HCT116 (cell line): ENCODE results near the gene IDUA. TPM values are rescaled to one million over a fixed set of nuclear protein-coding genes. Genes with fewer than 3 reads are reported as not detected.
A peak's percentile ranks its signal among the peaks of the same experiment; 100 is the strongest.

ENCODE experiments used
- ATAC-seq: fragments of 200-7000 bp; cut with Tn5 transposase; 2 replicates; pipeline ENCODE4 v1.9.1; 2020; ENCODE audit warnings: mild to moderate bottlenecking, moderate library complexity
- BruUV-seq: library from RNA; stranded (reverse); fragments of 400-500 nt; replicated peaks from 2 replicates; lab custom pipeline; 2021; lab: Mats Ljungman, UMichigan
- CTCF ChIA-PET: fragments of 300-600 bp; sonication (Branson Sonifier 250); formaldehyde crosslinking; loops from one replicate; lab custom pipeline; 2021; ENCODE audit warnings: antibody characterized with exemption; lab: Charles Lee
- POLR2A ChIA-PET: fragments of 300-600, 350-600 bp; sonication (Branson Sonifier 250); formaldehyde crosslinking; loops from one replicate; lab custom pipeline; 2021; ENCODE audit warnings: antibody characterized with exemption; lab: Charles Lee
- RAD21 ChIA-PET, 2 experiments: fragments of 300-600 bp; sonication (Branson Sonifier 250); formaldehyde crosslinking; loops; one replicate each; lab custom pipeline; 2023; ENCODE audit warnings: low total read pairs in 2 of 2; ENCODE audit not compliant: uncharacterized antibody in 2 of 2, unreplicated experiment in 2 of 2, low non-redundant PET in 1 of 2; lab: Charles Lee
- DNase-seq: peaks from one replicate; pipeline ENCODE4 v3.0.0-alpha.2; 2010; ENCODE audit warnings: low read depth, low spot score
- H2AFZ ChIP-seq: fragments of 200-600 bp; shearing (Covaris generic), sonication (generic); 2 replicates; pipeline ENCODE4 v1.6.1; 2017; ENCODE audit warnings: low read depth, mixed run types, mixed read lengths, antibody characterized with exemption, low read length; ENCODE audit not compliant: poor library complexity, severe bottlenecking
- H3K27ac ChIP-seq: 2 replicates; pipeline ENCODE4 v1.5.1; 2012; ENCODE audit warnings: low read depth, low read length
- H3K27me3 ChIP-seq: fragments of 200-600 bp; sonication (generic); 2 replicates; pipeline ENCODE4 v1.6.1; 2016; ENCODE audit warnings: mixed run types, low read length, mixed read lengths; ENCODE audit not compliant: insufficient read depth
- H3K36me3 ChIP-seq, 2 experiments: fragments of 200-500 bp in 1 of 2; fragments of 200-600 bp in 1 of 2; sonication (Bioruptor generic) in 1 of 2; sonication (generic) in 1 of 2; 2 replicates each; pipeline versions ENCODE4 v1.5.1 to v1.6.1; 2014 to 2016; ENCODE audit warnings: low read length in 2 of 2, inconsistent platforms in 1 of 2, mixed read lengths in 1 of 2, mixed run types in 1 of 2; ENCODE audit not compliant: insufficient read depth in 2 of 2, control insufficient read depth in 1 of 2
- H3K4me1 ChIP-seq, 2 experiments: fragments of 200-600 bp in 1 of 2; sonication (generic) in 1 of 2; 2 replicates each; pipeline versions ENCODE4 v1.5.1 to v1.6.1; 2012 to 2017; ENCODE audit warnings: low read length in 2 of 2, inconsistent platforms in 1 of 2, mild to moderate bottlenecking in 1 of 2, mixed read lengths in 1 of 2, mixed run types in 1 of 2, moderate library complexity in 1 of 2; ENCODE audit not compliant: insufficient read depth in 2 of 2, control insufficient read depth in 1 of 2
- H3K4me2 ChIP-seq: fragments of 200-600 bp; sonication (generic); 2 replicates; pipeline ENCODE4 v1.6.1; 2017; ENCODE audit warnings: mixed run types, low read length, mixed read lengths
- H3K4me3 ChIP-seq, 2 experiments: fragments of 200-600 bp in 1 of 2; sonication (generic) in 1 of 2; replicated peaks in 1 of 2; 2 replicates each; pipeline ENCODE4 v1.5.1; 2011 to 2016; ENCODE audit warnings: low read length in 2 of 2, control low read depth in 1 of 2, low read depth in 1 of 2, mild to moderate bottlenecking in 1 of 2, mixed read lengths in 1 of 2, mixed run types in 1 of 2
- H3K79me2 ChIP-seq: fragments of 200-600 bp; sonication (generic); 2 replicates; pipeline ENCODE4 v1.6.1; 2017; ENCODE audit warnings: mild to moderate bottlenecking, mixed run types, low read length, moderate library complexity, mixed read lengths; ENCODE audit not compliant: insufficient read depth
- H3K9ac ChIP-seq: fragments of 200-600 bp; sonication (generic); 2 replicates; pipeline ENCODE4 v1.6.1; 2016; ENCODE audit warnings: low read length, mixed read lengths
- H3K9me2 ChIP-seq: fragments of 200-600 bp; sonication (generic), shearing (Covaris generic); 2 replicates; pipeline ENCODE4 v1.6.1; 2017; ENCODE audit warnings: mixed run types, mild to moderate bottlenecking, moderate library complexity; ENCODE audit not compliant: insufficient read depth
- H3K9me3 ChIP-seq, 2 experiments: fragments of 200-500 bp in 1 of 2; fragments of 200-600 bp in 1 of 2; sonication (Bioruptor generic) in 1 of 2; sonication (generic) in 1 of 2; 2 replicates each; pipeline ENCODE4 v1.6.1; 2014 to 2017; ENCODE audit warnings: low read length in 2 of 2, mixed read lengths in 2 of 2, inconsistent platforms in 1 of 2, low read depth in 1 of 2, mild to moderate bottlenecking in 1 of 2, mixed run types in 1 of 2, moderate library complexity in 1 of 2; ENCODE audit not compliant: control insufficient read depth in 1 of 2, insufficient read depth in 1 of 2
- H4K20me1 ChIP-seq: fragments of 200-600 bp; sonication (generic), shearing (Covaris generic); 2 replicates; pipeline ENCODE4 v1.6.1; 2017; ENCODE audit warnings: mixed run types, mild to moderate bottlenecking, moderate library complexity; ENCODE audit not compliant: insufficient read depth
- CEBPB ChIP-seq: IDR thresholded peaks from 2 replicates; pipeline ENCODE4 v1.6.1; 2012; ENCODE audit warnings: low read depth
- EGR1 ChIP-seq: IDR thresholded peaks from 2 replicates; pipeline ENCODE4 v1.6.1; 2012; ENCODE audit warnings: low read depth
- EZH2 ChIP-seq: fragments of 200-600 bp; sonication (generic); IDR thresholded peaks from 2 replicates; pipeline ENCODE4 v1.6.1; 2017; ENCODE audit warnings: antibody characterized with exemption, mixed run types
- JUND ChIP-seq: IDR thresholded peaks from 2 replicates; pipeline ENCODE4 v1.6.1; 2012
- POLR2A ChIP-seq: IDR thresholded peaks from 2 replicates; pipeline ENCODE4 v1.7.0; 2011; ENCODE audit warnings: borderline replicate concordance; ENCODE audit not compliant: insufficient read depth, insufficient read length; ENCODE audit errors: extremely low read depth
- RAD21 ChIP-seq: IDR thresholded peaks from 2 replicates; pipeline ENCODE4 v1.6.1; 2012; ENCODE audit warnings: low read depth, mild to moderate bottlenecking
- SIN3A ChIP-seq: IDR thresholded peaks from 2 replicates; pipeline ENCODE4 v1.6.1; 2012; ENCODE audit warnings: low read depth
- SRF ChIP-seq: IDR thresholded peaks from 2 replicates; pipeline ENCODE4 v1.6.1; 2012; ENCODE audit warnings: low read depth
- TCF7L2 ChIP-seq: IDR thresholded peaks from 2 replicates; pipeline ENCODE4 v1.7.0; 2011; ENCODE audit warnings: borderline replicate concordance, inconsistent platforms; ENCODE audit not compliant: insufficient read depth, insufficient read length; ENCODE audit errors: extremely low read depth
- YY1 ChIP-seq: IDR thresholded peaks from 2 replicates; pipeline ENCODE4 v1.6.1; 2011; ENCODE audit warnings: low read length, low read depth, moderate library complexity, mild to moderate bottlenecking; ENCODE audit not compliant: insufficient replicate concordance; ENCODE audit errors: extremely low read depth
- intact Hi-C: fragments of 100-400 bp; cut with micrococcal nuclease; formaldehyde crosslinking; loops from 2 replicates; pipeline ENCODE4 v1.10.0; 2022
- total RNA-seq: library from RNA; stranded (reverse); gene quantifications from one replicate; pipeline ENCODE4 v1.2.1, GENCODE V29; 2021; ENCODE audit not compliant: unreplicated experiment
- TF ChIP-seq, protein P1 (sequence below), 3 experiments: fragments of 200-600 bp in 1 of 3; sonication (generic) in 1 of 3; IDR thresholded peaks in 2 of 3; conservative IDR thresholded peaks in 1 of 3; 2 replicates each; pipeline ENCODE4 v1.5.1; 2012 to 2017; ENCODE audit warnings: low read depth in 2 of 3, low read length in 2 of 3, antibody characterized with exemption in 1 of 3, borderline replicate concordance in 1 of 3, control low read depth in 1 of 3, mild to moderate bottlenecking in 1 of 3, mixed read lengths in 1 of 3, mixed run types in 1 of 3, moderate library complexity in 1 of 3; ENCODE audit not compliant: insufficient read depth in 1 of 3

IDUA gene
- total RNA-seq, 1 experiment from 2014 or later: 28.2 TPM

DNA sequence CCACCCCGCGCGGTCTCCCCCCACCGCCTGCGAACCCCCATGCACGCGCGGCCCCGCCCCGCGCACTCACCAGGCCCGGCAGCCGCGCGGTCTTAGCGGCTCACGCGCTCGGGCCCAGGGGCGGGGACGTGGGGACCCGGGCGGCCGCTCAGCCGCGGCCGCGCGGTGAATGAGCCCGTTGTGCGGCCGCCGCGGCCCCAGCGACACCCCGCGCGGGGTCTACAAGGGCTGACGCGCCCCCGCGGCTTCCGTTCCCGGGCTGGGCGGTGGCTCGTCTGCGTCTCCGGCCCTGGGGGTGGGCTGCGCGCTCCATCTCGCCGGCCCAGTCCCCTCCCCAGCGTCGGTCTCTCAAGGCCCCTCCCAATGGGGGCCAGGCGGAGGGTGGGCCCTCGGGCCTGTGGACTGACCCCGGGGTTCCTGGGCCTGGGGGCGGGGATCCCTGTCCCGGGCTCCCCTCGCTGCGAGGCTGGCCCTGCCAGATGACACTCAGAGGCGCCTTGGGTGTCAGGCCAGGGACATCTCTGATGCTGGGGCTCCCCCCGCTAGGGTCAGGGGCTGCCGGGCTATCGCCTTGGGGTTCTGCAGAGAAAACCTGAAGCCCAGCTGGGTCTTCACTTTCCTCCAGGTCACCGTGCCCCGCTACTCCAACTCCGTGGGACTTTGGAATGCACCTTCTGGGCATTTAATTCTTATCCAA, 10.7 kb downstream of the IDUA start:
- Histone ChIP-seq H4K20me1 (no peaks in the 10 kb centered on the region), H3K4me3 (no peak overlapping the region), H3K27ac (no peak overlapping the region), H3K27me3 (no peaks in the 10 kb centered on the region), H3K4me1 (peaks cover 10 to 15% of the 10 kb centered on the region in 2 experiments), H3K79me2 (no peaks in the 10 kb centered on the region), H3K9ac (no peak overlapping the region), H2AFZ (no peak overlapping the region), H3K36me3 (no peaks in the 10 kb centered on the region), H3K9me3 (no peaks in the 10 kb centered on the region), H3K4me2 (peak overlapping the region; percentile 28; the same call in 1 of the 2 replicates), H3K9me2 (no peaks in the 10 kb centered on the region)
- BruUV-seq: no TSS peak
- POLR2A ChIA-PET: no interaction called here
- RAD21 ChIA-PET: no interaction called here
- CTCF ChIA-PET: no interaction called here
- no peak for DNase-seq
- intact Hi-C loops: no loop called here
- no peak for TF ChIP-seq YY1
- no peak for TF ChIP-seq JUND
- TF ChIP-seq POLR2A: no peak
- TF ChIP-seq RAD21: no peak
- TF ChIP-seq, protein P1, sequence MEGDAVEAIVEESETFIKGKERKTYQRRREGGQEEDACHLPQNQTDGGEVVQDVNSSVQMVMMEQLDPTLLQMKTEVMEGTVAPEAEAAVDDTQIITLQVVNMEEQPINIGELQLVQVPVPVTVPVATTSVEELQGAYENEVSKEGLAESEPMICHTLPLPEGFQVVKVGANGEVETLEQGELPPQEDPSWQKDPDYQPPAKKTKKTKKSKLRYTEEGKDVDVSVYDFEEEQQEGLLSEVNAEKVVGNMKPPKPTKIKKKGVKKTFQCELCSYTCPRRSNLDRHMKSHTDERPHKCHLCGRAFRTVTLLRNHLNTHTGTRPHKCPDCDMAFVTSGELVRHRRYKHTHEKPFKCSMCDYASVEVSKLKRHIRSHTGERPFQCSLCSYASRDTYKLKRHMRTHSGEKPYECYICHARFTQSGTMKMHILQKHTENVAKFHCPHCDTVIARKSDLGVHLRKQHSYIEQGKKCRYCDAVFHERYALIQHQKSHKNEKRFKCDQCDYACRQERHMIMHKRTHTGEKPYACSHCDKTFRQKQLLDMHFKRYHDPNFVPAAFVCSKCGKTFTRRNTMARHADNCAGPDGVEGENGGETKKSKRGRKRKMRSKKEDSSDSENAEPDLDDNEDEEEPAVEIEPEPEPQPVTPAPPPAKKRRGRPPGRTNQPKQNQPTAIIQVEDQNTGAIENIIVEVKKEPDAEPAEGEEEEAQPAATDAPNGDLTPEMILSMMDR (IDR thresholded peaks at IDR 0.05 in 2 of 3, conservative IDR thresholded peaks at IDR 0.05 in 1 of 3; ENCODE audit: borderline replicate concordance in 1 of 3, insufficient read depth in 1 of 3, low read depth in 2 of 3, low read length in 2 of 3): no peak
- TF ChIP-seq CEBPB: no peak
- no peak for TF ChIP-seq SIN3A
- no peak for TF ChIP-seq EGR1
- TF ChIP-seq EZH2: no peak
- no peak for TF ChIP-seq SRF
- TF ChIP-seq TCF7L2: no peak
- ATAC-seq: no peak
